Mesenteric fat pad (tissue), 1 donor: Measurements from ENCODE around the gene PRSS21. TPM values are rescaled to one million over a fixed set of nuclear protein-coding genes. Genes with fewer than 3 reads are reported as not detected.

Experiments
- DNase-seq: peaks from one replicate; pipeline ENCODE4 v3.0.0-alpha.2; 2020; ENCODE audit warnings: low spot score
- total RNA-seq: library from RNA; stranded (reverse); fragmentation: NEBNext Ultra II Directional; extraction: Animal tissue kit (Norgen Biotek cat#: 25700); gene quantifications from one replicate; pipeline ENCODE4 v1.2.1, GENCODE V29; 2021
- donor health status: DM: yes; HTN: yes; CAD: no.

The PRSS21 gene
- total RNA-seq, 1 donor from 2014 or later: not detected

DNA sequence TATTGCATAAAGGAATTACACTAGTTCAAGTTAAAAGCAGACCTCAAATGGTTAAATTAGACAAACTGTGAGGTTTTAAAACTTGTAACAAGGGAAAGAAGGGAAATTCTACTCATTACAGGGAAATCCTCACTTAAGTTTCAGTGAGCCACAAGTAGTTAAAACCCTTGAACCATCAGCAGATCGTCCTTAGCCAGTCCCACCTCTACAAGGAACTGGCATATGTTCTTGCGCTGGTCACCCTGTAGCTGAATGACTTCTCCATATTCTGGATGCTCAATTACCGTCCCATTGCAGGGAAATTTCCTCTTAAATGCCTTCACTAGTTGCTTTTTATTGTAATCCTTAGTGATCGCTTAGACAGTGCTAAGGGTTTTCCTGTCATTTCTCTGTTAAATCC lies 5.5 kb downstream of the PRSS21 start:
- DNase-seq: no peak

DNA sequence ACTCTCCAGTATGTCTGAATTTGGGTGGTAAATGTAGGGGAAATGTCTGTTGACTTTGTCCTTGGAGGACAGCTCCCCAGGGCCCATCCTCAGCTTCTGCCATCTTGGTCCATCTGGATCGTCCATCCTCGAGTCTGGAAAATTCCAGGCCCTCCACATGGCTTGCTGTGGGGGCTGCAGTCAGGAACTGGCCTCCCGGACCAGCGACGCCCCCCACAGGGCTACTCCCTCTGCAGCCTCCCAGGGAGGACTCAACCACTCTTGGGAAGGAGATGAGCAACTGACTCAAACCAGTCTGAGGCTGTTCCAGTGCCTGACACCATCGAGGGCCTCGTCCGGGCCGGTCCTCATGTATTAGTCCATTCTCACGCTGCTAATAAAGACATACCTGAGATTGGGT lies 7.6 kb downstream of the PRSS21 start:
- peak; percentile 84 for DNase-seq

- DNase-seq: peak; percentile 67
Observed at GRCh38 chr16:2825049-2825742, 8.2 kb downstream of the PRSS21 start.

DNA sequence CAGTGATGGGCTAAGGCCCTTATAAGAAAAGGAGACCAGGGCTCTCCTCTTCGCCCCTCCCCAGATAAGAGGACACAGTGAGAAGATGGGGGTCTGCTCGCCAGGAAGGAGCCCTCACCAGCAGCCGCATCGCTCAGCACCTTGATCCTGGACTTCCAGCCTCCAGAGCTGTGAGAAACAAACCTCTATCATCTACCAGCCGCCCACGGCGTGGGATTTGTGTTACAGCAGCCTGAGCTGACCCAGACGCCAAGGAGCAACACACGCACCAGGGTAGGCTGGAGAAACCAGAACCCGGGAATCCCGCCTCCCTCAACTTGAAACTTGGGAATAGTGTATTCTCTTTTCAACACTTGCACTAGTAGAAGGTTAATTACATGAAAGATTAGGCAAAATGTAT lies 8.9 kb downstream of the PRSS21 start:
- DNase-seq: peak; percentile 73

DNA sequence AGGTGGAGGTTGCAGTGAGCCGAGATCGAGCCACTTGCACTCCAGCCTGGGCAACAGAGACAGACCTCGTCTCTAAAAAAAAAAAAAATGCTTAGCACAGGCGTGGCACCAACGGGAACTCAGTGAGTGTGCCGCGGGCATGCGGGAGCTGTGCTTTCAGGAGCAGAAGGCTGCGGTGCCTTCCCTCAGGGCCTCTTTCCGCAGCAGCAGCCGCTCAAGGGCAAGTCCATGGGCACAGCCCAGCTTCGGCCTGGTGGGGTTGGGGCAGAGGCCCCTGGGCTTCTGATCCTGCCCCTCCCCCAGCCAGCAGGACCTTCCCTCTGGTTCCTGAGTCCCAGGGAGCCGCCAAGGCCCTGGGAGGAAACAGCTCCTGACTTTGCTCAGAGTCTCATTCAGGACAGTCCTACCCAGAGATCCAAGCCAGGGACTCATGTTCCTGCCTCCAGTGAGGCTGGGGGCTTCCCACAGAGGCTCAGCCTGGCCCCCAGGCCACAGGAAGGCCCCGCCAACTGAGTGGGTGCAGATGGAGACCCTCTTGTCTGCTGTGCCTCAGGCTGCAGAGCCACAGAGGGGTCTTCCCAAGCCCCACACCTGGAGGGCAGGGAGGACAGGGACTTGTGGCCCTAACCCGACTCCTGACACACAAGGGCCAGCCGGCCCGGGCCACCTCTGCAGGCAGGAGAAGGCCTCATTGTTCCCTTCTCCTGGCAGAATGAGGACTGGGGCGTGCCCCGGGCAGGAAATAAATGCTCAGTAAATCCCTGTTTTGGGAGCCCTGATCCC lies 9.7 kb downstream of the PRSS21 start:
- DNase-seq: peak; percentile 57

GRCh38 chr16:2827374-2827791 lies 10.3 kb downstream of the PRSS21 start:
- DNase-seq: no peak

- no peak for DNase-seq
Observed at GRCh38 chr16:2827831-2828520, 10.9 kb downstream of the PRSS21 start.

GRCh38 chr16:2828521-2828840 lies 11.4 kb downstream of the PRSS21 start:
- DNase-seq: no peak

GRCh38 chr16:2828876-2829430 lies 11.9 kb downstream of the PRSS21 start:
- no peak for DNase-seq

DNA sequence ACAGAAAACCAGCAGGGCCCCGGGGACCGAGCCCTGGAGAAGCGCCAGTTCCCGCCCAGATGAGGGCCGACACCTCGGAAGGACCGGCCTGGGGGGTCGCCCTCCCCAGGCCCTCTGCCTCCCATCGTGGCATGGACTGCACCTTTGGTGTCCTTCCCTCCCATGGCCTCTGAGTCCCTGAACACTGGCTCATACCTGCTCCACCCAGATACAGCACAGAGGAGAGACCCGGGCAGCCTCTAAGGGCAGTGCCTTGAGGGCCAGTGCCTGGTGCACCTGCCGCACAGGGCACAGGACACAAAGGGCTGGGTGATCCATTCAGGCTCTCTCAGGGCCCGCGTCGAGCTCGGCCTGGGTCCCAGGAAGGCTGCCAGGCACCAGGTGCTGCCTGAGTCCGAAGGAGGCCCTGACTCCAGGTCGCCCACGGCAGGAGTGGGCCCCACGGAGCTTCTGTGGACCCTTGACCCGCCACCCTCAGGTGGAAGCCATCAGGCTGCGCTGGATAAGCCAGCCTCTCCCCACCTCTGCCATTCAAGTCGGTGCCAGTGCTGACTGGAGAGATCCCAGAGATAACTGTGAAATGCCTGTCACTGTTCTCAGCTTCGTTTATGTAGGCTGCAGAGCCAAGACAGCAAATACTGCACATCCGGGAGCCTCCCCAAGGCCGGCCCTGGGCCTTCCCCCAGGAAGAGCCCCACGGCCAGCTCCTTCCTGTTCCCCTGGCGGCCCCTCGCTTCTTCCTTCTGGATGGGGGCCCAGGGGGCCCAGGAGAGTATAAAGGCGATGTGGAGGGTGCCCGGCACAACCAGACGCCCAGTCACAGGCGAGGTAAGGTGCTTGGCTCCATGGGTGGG lies 12.7 kb downstream of the PRSS21 start, which contains the start of gene ZG16B:
ZG16B (plus strand) TSS at position 803 of the 854 bp plus-strand sequence. CDS start 139 bp downstream, outside the sequence.
- no peak for DNase-seq

- no peak for DNase-seq
Observed at GRCh38 chr16:2830355-2830695, 13.3 kb downstream of the PRSS21 start.

- no peak for DNase-seq
Observed at GRCh38 chr16:2831203-2831602, 14.2 kb downstream of the PRSS21 start.

DNA sequence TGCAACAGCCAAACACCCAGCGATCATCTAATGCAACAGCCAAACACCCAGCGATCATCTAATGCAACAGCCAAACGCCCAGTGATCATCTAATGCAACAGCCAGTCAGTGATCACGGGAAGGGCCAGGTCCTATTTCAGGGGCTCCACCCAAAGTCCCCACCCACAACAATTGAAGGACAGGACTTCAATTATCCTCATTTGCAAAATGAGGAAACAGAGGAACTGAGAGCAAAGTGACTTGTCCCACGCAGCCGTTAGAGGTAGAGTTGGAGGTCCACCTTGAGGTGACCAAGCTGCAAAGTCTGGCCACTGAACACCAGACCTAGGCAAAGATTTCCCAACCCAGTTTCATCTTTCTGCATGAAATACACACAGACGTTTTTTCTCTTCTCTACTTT lies 16.7 kb downstream of the PRSS21 start:
- DNase-seq: no peak

DNA sequence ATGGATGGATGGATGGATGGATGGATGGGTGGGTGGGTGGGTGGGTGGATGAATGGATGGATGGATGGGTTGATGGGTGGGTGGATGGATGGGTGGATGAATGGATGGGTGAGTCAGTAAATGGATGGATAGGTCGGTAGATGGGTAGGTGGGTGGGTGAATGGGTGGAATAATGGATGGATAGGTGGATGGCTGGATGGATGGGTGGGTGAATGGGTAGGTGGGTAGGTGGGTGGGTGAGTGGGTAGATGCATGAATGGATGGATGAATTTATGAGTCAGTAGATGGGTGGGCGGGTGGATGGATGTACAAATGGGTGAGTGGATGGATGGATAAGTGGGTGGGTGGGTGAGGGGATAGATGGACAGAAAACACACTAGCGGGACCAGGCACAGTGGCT lies 17.9 kb downstream of the PRSS21 start:
- no peak for DNase-seq

- no peak for DNase-seq
Observed at GRCh38 chr16:2835638-2836493, 18.8 kb downstream of the PRSS21 start.

DNA sequence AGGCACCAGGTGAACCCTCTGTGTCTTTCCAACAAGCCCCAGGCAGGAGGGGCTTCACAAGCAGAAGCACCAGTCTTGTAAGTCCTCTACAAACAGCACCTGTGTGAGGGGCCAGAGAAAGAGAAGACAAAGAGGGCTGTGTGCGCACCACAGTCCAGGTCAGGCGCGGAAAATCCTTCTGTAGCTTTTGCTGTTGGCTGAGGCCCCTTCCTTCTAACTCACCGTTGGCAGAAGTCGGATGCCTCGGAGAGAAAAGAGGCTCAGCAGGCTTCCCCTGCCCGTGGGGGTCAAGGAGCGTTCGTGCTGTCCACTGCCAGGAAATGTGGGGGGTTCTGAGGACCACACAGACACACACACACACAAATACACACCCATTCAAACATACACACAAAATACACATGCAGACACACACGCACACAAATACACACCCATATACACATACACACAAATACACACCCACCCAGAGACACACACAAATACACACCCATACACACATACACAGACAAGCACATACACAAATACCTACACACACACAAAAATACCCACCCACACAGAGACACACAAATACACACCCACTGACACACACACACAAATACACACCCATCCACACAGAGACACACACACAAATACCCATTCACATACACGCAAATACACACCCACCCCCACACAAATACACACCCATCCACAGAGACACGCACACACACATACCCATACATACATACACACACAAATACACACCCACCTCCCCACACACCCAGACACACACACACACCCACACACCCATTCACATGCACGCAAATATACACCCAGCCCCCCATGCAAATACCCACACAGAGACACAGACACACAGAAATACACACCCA lies 19.8 kb downstream of the PRSS21 start:
- no peak for DNase-seq

DNA sequence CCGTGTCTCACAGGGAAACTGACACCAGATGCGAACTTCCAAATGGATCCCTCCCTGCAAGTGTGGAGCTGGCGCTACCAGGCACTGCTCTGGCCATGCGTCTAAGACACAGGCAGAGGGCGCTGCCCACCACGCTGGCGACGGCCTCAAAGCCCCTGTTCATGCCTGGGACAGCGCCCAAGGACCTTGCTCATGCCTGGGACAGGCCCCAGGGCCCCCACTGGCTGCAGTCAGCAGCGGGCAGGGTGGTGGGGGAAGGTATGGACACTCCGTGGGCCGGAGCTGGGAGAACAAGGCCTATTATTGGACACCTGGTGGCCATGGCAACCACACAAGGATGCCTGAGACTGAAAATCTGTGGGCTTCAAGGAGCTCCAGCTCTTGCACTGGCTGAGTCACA lies 21.9 kb downstream of the PRSS21 start:
- DNase-seq: no peak

- no peak for DNase-seq
Observed at GRCh38 chr16:2839650-2840450, 22.8 kb downstream of the PRSS21 start.
